Ramos (cell line): ENCODE data around the gene CHRNA7.
"Not testable (repeated sequence)": the region's sequence is repeated elsewhere in the genome, so short reads cannot be mapped to it uniquely, and the experiment has no call there.

Experiments used
- in situ Hi-C: fragments of 300-500 bp; cut with MboI; formaldehyde crosslinking; loops from one replicate; pipeline ENCODE4 v1.14.3; 2022; ENCODE audit warnings: low sequenced_read_pairs; ENCODE audit not compliant: unreplicated experiment

The CHRNA7 gene

DNA sequence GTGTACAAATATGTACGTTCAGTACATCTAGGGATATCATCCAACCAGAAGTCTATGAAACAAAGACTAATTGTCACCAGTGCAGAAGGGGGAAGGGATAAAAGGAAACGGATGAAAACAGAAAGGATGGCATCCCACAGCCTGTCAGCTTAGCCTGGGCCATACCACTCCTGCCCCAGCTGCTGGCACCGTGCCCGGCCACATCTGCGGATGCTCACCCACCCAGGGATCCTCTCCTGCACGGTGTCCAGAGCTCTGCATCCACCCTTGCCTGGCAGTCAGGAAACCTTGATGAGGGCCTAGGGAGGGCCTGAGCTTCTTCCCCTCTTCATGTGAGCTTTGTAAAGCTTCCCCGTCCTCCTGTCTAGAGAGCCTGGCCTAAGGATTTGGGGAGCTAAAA, 133.8 kb downstream of the CHRNA7 start:
- in situ Hi-C loops = not testable (repeated sequence)

DNA sequence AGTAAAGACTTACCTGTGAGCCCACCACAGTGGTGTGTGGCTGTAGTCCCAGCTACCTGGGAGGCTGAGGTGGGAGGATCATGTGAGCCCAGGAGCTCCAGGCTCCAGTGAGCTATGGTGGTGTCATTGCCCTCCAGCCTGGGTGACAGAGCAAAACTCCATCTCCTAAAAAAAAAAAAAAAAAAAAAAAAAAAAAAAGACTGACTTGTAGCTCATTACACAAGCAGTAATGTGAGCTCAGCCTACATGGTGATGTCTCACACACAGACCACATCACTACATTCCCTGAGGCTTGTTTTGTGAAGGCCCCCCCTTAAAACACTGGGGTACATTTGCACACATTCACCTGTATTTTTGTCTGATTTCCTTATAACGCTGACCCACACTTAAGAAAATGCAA, 134.4 kb downstream of the CHRNA7 start:
- in situ Hi-C loops = not testable (repeated sequence)

DNA sequence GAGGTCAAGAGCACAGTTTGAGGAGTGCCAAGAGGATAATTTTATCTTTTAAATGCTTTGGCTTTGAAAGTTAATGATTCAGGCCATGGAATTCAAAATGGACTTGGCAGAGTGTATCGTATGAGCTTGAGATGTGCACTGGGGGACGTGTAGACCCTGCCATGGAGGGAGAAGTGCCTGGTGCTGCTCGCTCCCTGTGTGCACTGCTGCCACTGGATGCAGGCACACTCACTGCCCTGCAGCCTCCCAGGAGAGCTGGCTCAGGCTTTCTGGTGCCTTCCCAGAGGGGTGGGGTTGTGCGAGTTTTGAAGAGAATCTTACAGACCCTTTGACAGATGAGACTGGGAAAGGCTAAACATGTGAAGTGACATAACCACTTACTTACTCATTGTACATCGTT, 135.5 kb downstream of the CHRNA7 start:
- in situ Hi-C loops = not testable (repeated sequence)

DNA sequence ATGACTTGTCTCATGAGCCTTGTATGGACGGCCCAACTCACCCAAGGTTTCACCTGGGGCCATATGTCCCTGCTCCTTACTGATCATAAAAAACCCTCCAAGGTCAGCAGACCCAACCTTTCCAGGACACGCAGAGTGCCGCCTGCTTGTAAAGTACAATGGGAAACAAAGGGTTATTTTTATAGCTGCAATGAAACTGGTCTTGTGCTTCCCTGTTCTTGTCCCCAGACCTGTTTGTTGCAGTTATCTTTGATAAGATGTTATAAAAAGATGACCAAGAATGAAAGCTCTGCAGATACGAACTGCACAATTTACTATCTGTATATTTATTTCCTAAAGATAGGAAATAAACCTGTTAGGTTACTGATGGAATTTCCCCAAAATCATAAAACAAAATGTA, 136.0 kb downstream of the CHRNA7 start:
- in situ Hi-C loops = not testable (repeated sequence)

DNA sequence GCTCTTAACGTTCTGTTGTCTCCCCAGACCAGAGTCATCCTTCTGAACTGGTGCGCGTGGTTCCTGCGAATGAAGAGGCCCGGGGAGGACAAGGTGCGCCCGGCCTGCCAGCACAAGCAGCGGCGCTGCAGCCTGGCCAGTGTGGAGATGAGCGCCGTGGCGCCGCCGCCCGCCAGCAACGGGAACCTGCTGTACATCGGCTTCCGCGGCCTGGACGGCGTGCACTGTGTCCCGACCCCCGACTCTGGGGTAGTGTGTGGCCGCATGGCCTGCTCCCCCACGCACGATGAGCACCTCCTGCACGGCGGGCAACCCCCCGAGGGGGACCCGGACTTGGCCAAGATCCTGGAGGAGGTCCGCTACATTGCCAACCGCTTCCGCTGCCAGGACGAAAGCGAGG, 137.6 kb downstream of the CHRNA7 start:
- in situ Hi-C loops = not testable (repeated sequence)

DNA sequence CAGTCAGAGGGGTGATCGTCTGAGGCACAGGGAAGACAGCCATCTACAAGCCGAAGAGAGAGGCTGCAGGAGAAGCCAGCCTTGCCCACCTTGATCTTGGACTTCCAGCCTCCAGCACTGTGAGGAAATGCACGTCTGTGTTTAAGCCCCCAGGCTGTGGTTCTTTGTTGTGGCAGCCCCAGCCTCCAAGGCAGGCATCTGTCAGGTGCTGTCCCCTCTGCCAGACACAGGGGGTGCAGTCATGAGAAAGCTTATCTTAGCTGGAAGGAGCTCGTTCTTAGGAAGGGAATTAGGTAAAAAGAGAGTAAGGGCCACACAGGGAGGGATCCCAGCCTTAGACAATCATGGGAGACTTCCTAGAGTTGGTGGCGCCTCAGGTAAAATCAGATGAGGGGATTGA, 150.3 kb downstream of the CHRNA7 start:
- in situ Hi-C loops = not testable (repeated sequence)

DNA sequence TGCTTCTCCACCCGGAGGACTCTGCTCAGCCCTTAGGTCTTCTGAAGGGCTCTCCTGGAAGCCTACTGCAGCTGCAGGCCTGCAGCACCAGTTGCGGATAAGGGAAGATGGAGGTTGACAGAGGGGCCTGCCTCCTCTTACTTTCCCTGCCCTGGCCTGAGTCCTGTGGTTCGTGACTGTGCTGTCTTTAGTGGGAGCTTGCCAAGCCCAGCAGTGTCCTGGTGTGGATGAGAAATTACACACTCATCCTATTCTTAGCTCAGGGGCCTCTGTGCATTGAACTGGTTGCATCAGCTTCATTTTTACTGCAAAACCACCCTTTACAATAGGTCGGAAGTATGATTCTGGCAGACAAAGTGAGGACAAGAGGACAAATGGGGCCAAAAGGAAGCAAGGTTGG, 163.5 kb downstream of the CHRNA7 start:
- in situ Hi-C loops = not testable (repeated sequence)

DNA sequence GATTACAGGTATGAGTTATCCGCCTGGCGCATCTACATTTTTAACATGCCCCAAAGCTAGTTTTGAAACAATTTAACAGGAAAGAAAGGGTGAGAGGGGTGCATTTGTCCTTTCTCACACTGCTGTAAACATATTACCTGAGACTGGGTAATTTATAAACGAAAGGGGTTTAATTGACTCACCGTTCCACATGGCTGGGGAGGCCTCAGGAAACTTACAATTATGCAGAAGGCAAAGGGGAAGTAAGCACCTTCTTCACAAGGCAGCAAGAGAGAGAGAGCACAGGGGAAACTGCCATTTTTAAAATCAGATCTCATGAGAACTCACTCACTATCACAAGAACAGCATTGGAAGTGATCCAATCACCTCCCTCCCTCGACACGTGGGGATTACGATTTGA, 165.9 kb downstream of the CHRNA7 start:
- in situ Hi-C loops = not testable (repeated sequence)

DNA sequence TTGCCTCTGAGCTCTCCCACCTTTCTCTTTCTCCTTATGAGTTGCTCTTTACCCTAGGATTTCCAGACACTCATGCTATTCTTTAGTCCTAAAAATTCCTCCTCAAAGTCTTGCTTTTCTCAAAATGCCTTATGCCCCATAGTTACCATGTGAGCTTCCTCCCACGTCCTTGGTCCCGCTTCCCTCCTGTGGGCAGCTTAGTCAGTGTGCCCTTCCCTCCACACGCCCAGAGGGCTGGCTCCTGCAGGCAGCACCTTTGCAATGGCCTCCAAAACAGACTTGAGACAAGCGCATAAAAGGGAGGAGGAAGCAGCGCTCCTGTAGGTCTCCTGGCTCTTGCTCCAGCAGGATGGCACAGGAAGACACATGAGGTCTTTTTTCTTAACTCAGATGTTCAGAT, 168.6 kb downstream of the CHRNA7 start:
- in situ Hi-C loops = not testable (repeated sequence)

DNA sequence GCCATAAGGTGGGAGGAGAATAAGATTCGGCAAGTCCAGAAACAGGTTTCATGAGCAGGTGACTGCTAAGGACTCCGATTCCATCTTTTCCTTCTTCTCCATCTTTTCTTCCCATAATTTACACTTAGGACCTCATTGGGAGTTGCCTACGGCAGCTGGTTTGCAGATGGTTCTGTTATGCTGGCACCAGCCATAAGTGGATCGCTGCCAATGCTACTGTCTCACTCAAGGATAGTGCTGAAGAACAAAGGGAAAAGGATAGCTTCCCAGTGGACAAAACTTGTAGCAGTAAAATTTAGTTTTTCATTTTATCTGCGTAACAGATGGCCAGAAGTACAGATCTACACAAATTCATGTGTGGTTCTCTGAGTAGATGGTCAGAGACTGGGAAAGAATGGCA, 178.8 kb downstream of the CHRNA7 start:
- in situ Hi-C loops = not testable (repeated sequence)

DNA sequence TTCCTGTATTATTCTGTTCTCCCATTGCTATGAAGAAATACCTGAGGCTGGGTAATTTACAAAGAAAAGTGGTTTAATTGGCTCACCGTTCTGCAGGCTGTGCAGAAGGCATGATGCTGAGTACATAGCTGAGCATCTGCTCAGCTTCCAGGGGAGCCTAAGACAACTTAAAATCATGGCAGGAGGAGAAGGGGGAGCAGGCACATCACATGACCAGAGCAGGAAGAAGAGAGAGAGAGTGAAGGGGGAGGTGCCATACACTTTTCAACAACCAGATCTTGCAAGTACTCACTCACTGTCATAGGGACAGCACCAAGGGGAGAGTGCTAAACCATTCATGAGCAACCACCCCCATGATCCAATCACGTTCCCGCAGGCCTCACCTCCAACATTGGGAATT, 188.4 kb downstream of the CHRNA7 start:
- in situ Hi-C loops = no loop called here
